ENCODE results near the gene TAF3.

- no peak for TF ChIP-seq GATA2 (IDR thresholded peaks at IDR 0.05; ENCODE audit: low read depth, low read length)
- no peak for TF ChIP-seq GATA3 (IDR thresholded peaks at IDR 0.05; ENCODE audit: low read depth, low read length)
Observed at GRCh38 chr10:8065651-8066050, 247.3 kb downstream of the TAF3 start.
